NT2/D1 (cell line): ENCODE data around the gene SYNPO2.

Experiments
- SUZ12 ChIP-seq: IDR thresholded peaks from 2 replicates; pipeline ENCODE4 v1.6.1; 2011; ENCODE audit not compliant: insufficient read length, insufficient read depth; ENCODE audit errors: extremely low read depth
- ZNF274 ChIP-seq: IDR thresholded peaks from 2 replicates; pipeline ENCODE4 v1.6.1; 2011; ENCODE audit warnings: mild to moderate bottlenecking, low read depth, low read length

- TF ChIP-seq SUZ12, result no peak
- no peak for TF ChIP-seq ZNF274
Measured at GRCh38 chr4:118917582-118917981, 28.9 kb downstream of the SYNPO2 start.
